ENCODE data around the gene SUSD6.

DNA sequence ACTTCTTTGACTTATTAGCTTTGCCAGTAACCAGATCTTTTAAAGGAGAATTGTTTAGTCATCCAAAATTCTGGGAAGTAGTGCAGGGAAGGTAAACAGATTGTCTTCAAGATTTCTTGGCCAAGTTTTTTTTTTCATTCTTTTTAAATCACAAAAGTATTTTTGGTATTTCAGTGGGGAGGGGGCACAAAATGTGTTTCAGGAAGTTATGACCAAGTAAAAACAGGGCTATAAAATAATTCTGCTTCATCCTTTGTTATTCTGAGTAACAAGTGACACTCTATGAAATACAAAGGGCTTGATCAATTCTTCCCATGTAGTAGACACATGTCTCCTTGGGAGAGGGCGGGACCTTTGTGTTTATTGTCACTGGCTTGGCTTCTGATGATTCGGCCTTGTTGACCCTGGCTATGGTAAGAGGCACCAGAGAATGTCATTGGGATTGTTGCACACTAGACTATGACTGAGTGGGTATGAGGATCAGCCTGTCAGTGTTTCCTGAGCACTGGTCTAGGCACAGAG lies 55.4 kb downstream of the SUSD6 start:
- TF ChIP-seq, protein P1, sequence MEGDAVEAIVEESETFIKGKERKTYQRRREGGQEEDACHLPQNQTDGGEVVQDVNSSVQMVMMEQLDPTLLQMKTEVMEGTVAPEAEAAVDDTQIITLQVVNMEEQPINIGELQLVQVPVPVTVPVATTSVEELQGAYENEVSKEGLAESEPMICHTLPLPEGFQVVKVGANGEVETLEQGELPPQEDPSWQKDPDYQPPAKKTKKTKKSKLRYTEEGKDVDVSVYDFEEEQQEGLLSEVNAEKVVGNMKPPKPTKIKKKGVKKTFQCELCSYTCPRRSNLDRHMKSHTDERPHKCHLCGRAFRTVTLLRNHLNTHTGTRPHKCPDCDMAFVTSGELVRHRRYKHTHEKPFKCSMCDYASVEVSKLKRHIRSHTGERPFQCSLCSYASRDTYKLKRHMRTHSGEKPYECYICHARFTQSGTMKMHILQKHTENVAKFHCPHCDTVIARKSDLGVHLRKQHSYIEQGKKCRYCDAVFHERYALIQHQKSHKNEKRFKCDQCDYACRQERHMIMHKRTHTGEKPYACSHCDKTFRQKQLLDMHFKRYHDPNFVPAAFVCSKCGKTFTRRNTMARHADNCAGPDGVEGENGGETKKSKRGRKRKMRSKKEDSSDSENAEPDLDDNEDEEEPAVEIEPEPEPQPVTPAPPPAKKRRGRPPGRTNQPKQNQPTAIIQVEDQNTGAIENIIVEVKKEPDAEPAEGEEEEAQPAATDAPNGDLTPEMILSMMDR (IDR thresholded peaks at IDR 0.05; ENCODE audit: poor library complexity): no peak
- TF ChIP-seq EZH2 (IDR thresholded peaks at IDR 0.05; ENCODE audit: borderline replicate concordance) (no peak), EZH2phosphoT487 (IDR thresholded peaks at IDR 0.05; ENCODE audit: low read depth, severe bottlenecking, unreplicated experiment) (no peak)
